H1 (cell line): ENCODE results near the gene KRTAP10-2. TPM values are rescaled to one million over a fixed set of nuclear protein-coding genes. Genes with fewer than 3 reads are reported as not detected.

ENCODE experiments used
- CTCF ChIA-PET: fragments of 300-600 bp; sonication (Branson Sonifier 250); formaldehyde crosslinking; loops from one replicate; lab custom pipeline; 2021; ENCODE audit not compliant: partially characterized antibody; lab: Charles Lee
- POLR2A ChIA-PET: fragments of 300-600 bp; sonication (Branson Sonifier 250); formaldehyde crosslinking; loops from one replicate; lab custom pipeline; 2021; ENCODE audit warnings: inconsistent platforms; ENCODE audit not compliant: partially characterized antibody; lab: Charles Lee
- DNase-seq, 2 experiments: peaks; one replicate each; pipeline versions ENCODE4 v3.0.0 to v3.0.0-alpha.2; 2010 to 2022; ENCODE audit warnings: low spot score in 2 of 2, low read depth in 1 of 2, mixed read lengths in 1 of 2
- FAIRE-seq: peaks from 2 replicates; lab custom pipeline; 2011; peaks lifted over from hg19 to GRCh38; lab: Jason Lieb, UNC
- H2AFZ ChIP-seq: 2 replicates; pipeline ENCODE4 v1.8.1; 2012; ENCODE audit warnings: low read length, inconsistent platforms
- H2AK5ac ChIP-seq: 2 replicates; pipeline ENCODE4 v1.6.1; 2013; ENCODE audit warnings: low read depth, low read length
- H2BK120ac ChIP-seq: replicated peaks from 2 replicates; pipeline ENCODE3; 2013; ENCODE audit warnings: low read depth, low read length, inconsistent platforms
- H2BK12ac ChIP-seq: 2 replicates; pipeline ENCODE4 v1.6.1; 2013; ENCODE audit warnings: low read depth, low read length
- H2BK15ac ChIP-seq: 2 replicates; pipeline ENCODE4 v1.6.1; 2013; ENCODE audit warnings: low read length
- H2BK20ac ChIP-seq: 2 replicates; pipeline ENCODE4 v1.6.1; 2013; ENCODE audit warnings: low read length
- H2BK5ac ChIP-seq: 2 replicates; pipeline ENCODE4 v1.6.1; 2013; ENCODE audit warnings: low read depth, low read length
- H3K14ac ChIP-seq: 2 replicates; pipeline ENCODE4 v1.6.1; 2013; ENCODE audit warnings: inconsistent platforms; ENCODE audit not compliant: insufficient read length
- H3K18ac ChIP-seq: 2 replicates; pipeline ENCODE4 v1.6.1; 2013; ENCODE audit warnings: low read length; ENCODE audit errors: extremely low read depth
- H3K23ac ChIP-seq: 2 replicates; pipeline ENCODE4 v1.6.1; 2013; ENCODE audit warnings: inconsistent platforms; ENCODE audit not compliant: insufficient read length
- H3K23me2 ChIP-seq: 2 replicates; pipeline ENCODE4 v1.6.1; 2013; ENCODE audit warnings: low read depth, low read length
- H3K27ac ChIP-seq: 2 replicates; pipeline ENCODE4 v1.6.1; 2011; ENCODE audit warnings: low read depth, low read length, inconsistent platforms
- H3K27me3 ChIP-seq, 4 experiments: replicated peaks in 1 of 4; 1 replicate in 1 of 4; 2 replicates in 3 of 4; pipeline versions ENCODE4 v1.6.1 to v1.8.1; 2011 to 2013; ENCODE audit warnings: low read length in 3 of 4, mild to moderate bottlenecking in 3 of 4, inconsistent platforms in 2 of 4, mixed read lengths in 2 of 4, moderate library complexity in 1 of 4; ENCODE audit not compliant: control insufficient read depth in 3 of 4, insufficient read depth in 3 of 4; ENCODE audit errors: extremely low read depth in 1 of 4
- H3K36me3 ChIP-seq, 4 experiments: 2 replicates each; pipeline versions ENCODE4 v1.6.1 to v1.8.1; 2011 to 2013; ENCODE audit warnings: mild to moderate bottlenecking in 4 of 4, low read length in 3 of 4, moderate library complexity in 2 of 4, control low read depth in 1 of 4, inconsistent platforms in 1 of 4; ENCODE audit not compliant: insufficient read depth in 4 of 4, control insufficient read depth in 2 of 4
- H3K4ac ChIP-seq: replicated peaks from 2 replicates; pipeline ENCODE3; 2013; ENCODE audit warnings: low read length, low read depth, mixed read lengths, inconsistent platforms; ENCODE audit not compliant: insufficient read length
- H3K4me1 ChIP-seq, 4 experiments: replicated peaks in 1 of 4; 1 replicate in 1 of 4; 2 replicates in 3 of 4; pipeline versions ENCODE4 v1.6.1 to v1.8.1; 2011 to 2013; ENCODE audit warnings: low read length in 3 of 4, inconsistent platforms in 2 of 4, mixed read lengths in 1 of 4; ENCODE audit not compliant: insufficient read depth in 4 of 4, control insufficient read depth in 3 of 4
- H3K4me2 ChIP-seq, 2 experiments: 2 replicates each; pipeline versions ENCODE4 v1.6.1 to v1.8.1; 2011 to 2013; ENCODE audit warnings: low read depth in 2 of 2, low read length in 2 of 2, control low read depth in 1 of 2, inconsistent platforms in 1 of 2, mild to moderate bottlenecking in 1 of 2; ENCODE audit not compliant: insufficient read depth in 1 of 2
- H3K4me3 ChIP-seq, 4 experiments: fragments of 200-600, 300-600 bp in 1 of 4; sonication (generic), shearing (Covaris generic), sonication (Bioruptor Twin) in 1 of 4; 2 replicates each; pipeline versions ENCODE4 v1.5.1 to v1.8.1; 2011 to 2016; ENCODE audit warnings: low read length in 4 of 4, low read depth in 3 of 4, control low read depth in 2 of 4, inconsistent platforms in 2 of 4, mild to moderate bottlenecking in 2 of 4, mixed read lengths in 1 of 4, moderate library complexity in 1 of 4; ENCODE audit not compliant: insufficient read depth in 2 of 4; ENCODE audit errors: extremely low read depth in 1 of 4
- H3K56ac ChIP-seq: replicated peaks from 2 replicates; pipeline ENCODE3; 2013; ENCODE audit warnings: low read depth, mild to moderate bottlenecking, mixed read lengths, low read length, inconsistent platforms; ENCODE audit not compliant: insufficient read length
- H3K79me1 ChIP-seq: 2 replicates; pipeline ENCODE4 v1.6.1; 2013; ENCODE audit warnings: low read depth, low read length, control low read depth
- H3K79me2 ChIP-seq, 2 experiments: 2 replicates each; pipeline versions ENCODE4 v1.6.1 to v1.8.1; 2012 to 2013; ENCODE audit warnings: low read length in 2 of 2, mild to moderate bottlenecking in 2 of 2, inconsistent platforms in 1 of 2; ENCODE audit not compliant: insufficient read depth in 2 of 2, control insufficient read depth in 1 of 2
- H3K9ac ChIP-seq, 4 experiments: replicated peaks in 1 of 4; 1 replicate in 1 of 4; 2 replicates in 3 of 4; pipeline versions ENCODE4 v1.6.1 to v1.8.1; 2011 to 2013; ENCODE audit warnings: low read depth in 3 of 4, low read length in 3 of 4, control low read depth in 2 of 4, mild to moderate bottlenecking in 2 of 4, moderate library complexity in 2 of 4, inconsistent platforms in 1 of 4; ENCODE audit errors: extremely low read depth in 1 of 4
- H3K9me3 ChIP-seq, 2 experiments: 2 replicates each; pipeline versions ENCODE4 v1.6.1 to v1.8.1; 2012 to 2013; ENCODE audit warnings: mild to moderate bottlenecking in 2 of 2, moderate library complexity in 2 of 2, control low read depth in 1 of 2, inconsistent platforms in 1 of 2, low read depth in 1 of 2, low read length in 1 of 2, mixed read lengths in 1 of 2; ENCODE audit not compliant: insufficient read depth in 2 of 2
- H4K20me1 ChIP-seq, 2 experiments: replicated peaks in 1 of 2; 2 replicates each; pipeline versions ENCODE3 to v1.8.1; 2011 to 2013; ENCODE audit warnings: inconsistent platforms in 2 of 2, low read length in 2 of 2, mild to moderate bottlenecking in 1 of 2; ENCODE audit not compliant: insufficient read depth in 2 of 2, control insufficient read depth in 1 of 2
- H4K5ac ChIP-seq: 2 replicates; pipeline ENCODE4 v1.6.1; 2013; ENCODE audit warnings: low read length, low read depth, mixed read lengths, inconsistent platforms; ENCODE audit not compliant: insufficient read length
- H4K8ac ChIP-seq: 2 replicates; pipeline ENCODE4 v1.8.0; 2013; ENCODE audit warnings: mild to moderate bottlenecking, moderate library complexity, low read length, inconsistent platforms; ENCODE audit not compliant: insufficient read depth; ENCODE audit errors: extremely low read depth
- H4K91ac ChIP-seq: replicated peaks from 2 replicates; pipeline ENCODE3; 2013; ENCODE audit warnings: low read length, mixed read lengths, inconsistent platforms; ENCODE audit not compliant: insufficient read length
- JUND ChIP-seq: IDR thresholded peaks from 2 replicates; pipeline ENCODE4 v1.6.1; 2011; ENCODE audit warnings: mild to moderate bottlenecking, improper control_type of control experiment, low read length
- TAF1 ChIP-seq: IDR thresholded peaks from 2 replicates; pipeline ENCODE4 v1.6.1; 2011; ENCODE audit warnings: mild to moderate bottlenecking, low read depth, low read length
- WGBS, 2 experiments: shearing (Covaris generic) in 1 of 2; methylation state at CpG; one replicate each; pipeline versions ENCODE4 v1.1.6 to v1.1.7; 2013 to 2015; ENCODE audit warnings: low lambda C conversion rate in 2 of 2, mixed read lengths in 2 of 2, inconsistent platforms in 1 of 2, low coverage in 1 of 2, missing lambda C conversion rate in 1 of 2; ENCODE audit not compliant: insufficient replicate concordance in 2 of 2, insufficient coverage in 1 of 2, insufficient read length in 1 of 2; ENCODE audit errors: extremely low coverage in 1 of 2, missing lambda C conversion rate in 1 of 2; 5-methylcytosine and 5-hydroxymethylcytosine counted together
- polyA plus RNA-seq, 7 experiments: library from polyadenylated mRNA; depleted of rRNA in 3 of 7; stranded (reverse) in 5 of 7; unstranded in 2 of 7; fragments of >200 nt in 5 of 7; fragments of 200-250 nt in 2 of 7; gene quantifications; 1 replicate in 5 of 7; 2 replicates in 1 of 7; 4 replicates in 1 of 7; pipeline versions ENCODE4 v1.2.1 to v1.2.3, GENCODE V29; 2011 to 2013; ENCODE audit warnings: missing spikeins in 2 of 7, mixed read lengths in 2 of 7
- total RNA-seq: library from RNA; stranded (reverse); fragmentation: NEBNext Ultra II Directional; extraction: Animal tissue kit (Norgen Biotek cat#: 25700); gene quantifications from 2 replicates; pipeline ENCODE4 v1.2.1, GENCODE V29; 2021
- TF ChIP-seq, protein P1 (sequence below): IDR thresholded peaks from 2 replicates; pipeline ENCODE4 v1.6.1; 2011; ENCODE audit warnings: low read length, improper control_type of control experiment

KRTAP10-2 gene
- total and polyA plus RNA-seq, 2 of the 8 experiments (the other 6 are each of a cell fraction or from before 2014, with no cell fraction given), result 0.11 TPM; not detected in 1

DNA sequence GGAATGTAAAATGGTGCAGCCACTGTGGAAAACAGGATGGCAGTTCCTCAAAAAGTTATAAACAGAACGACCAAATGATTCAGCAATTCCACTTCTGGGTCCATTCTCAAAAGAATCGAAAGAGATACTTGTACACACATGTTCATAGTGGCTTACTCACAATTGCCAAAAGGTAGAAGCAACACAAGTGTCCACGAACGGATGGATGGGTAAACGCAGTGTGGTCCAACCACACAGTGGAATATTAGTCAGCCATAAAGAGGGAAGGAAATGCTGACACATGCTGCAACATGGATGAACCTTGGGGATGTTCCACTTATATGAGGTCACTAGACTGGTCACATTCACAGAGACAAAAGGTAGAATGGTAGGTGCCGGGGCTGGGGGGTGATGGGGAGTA, 16.6 kb downstream of the KRTAP10-2 start:
- Histone ChIP-seq H2BK15ac (no peak overlapping the region), H2AFZ (no peak overlapping the region), H3K56ac (no peak overlapping the region), H2BK5ac (no peak overlapping the region), H3K4ac (no peak overlapping the region), H3K9me3 (no peaks in the 10 kb centered on the region), H3K23ac (no peak overlapping the region), H3K23me2 (peaks cover 4% of the 10 kb centered on the region; the same call in 1 of the 2 replicates), H4K8ac (no peak overlapping the region), H3K14ac (no peak overlapping the region), H2BK120ac (no peak overlapping the region), H4K91ac (no peak overlapping the region), H3K4me2 (no peak overlapping the region), H2BK20ac (no peak overlapping the region), H3K4me1 (peaks cover 0 to 3% (median 0%) of the 10 kb centered on the region in 4 experiments; a peak in 1 of 7 replicates), H2BK12ac (no peak overlapping the region), H3K4me3 (no peak overlapping the region), H4K20me1 (peaks cover 0 to 2% of the 10 kb centered on the region in 2 experiments), H2AK5ac (no peak overlapping the region), H4K5ac (no peak overlapping the region), H3K9ac (no peak overlapping the region), H3K79me1 (no peaks in the 10 kb centered on the region), H3K18ac (no peak overlapping the region), H3K27ac (no peak overlapping the region), H3K79me2 (no peaks in the 10 kb centered on the region), H3K27me3 (no peaks in the 10 kb centered on the region), H3K36me3 (no peaks in the 10 kb centered on the region)
- no peak for FAIRE-seq
- CTCF ChIA-PET, result no interaction called here
- 88% methylated on average over 6 of the region's 6 CpGs; no CpG with 5 or more reads in 1 of the 2 experiments for WGBS, 2 experiments
- POLR2A ChIA-PET, result no interaction called here
- no peak for DNase-seq
- no peak for TF ChIP-seq TAF1
- TF ChIP-seq JUND, result no peak
- TF ChIP-seq, protein P1, sequence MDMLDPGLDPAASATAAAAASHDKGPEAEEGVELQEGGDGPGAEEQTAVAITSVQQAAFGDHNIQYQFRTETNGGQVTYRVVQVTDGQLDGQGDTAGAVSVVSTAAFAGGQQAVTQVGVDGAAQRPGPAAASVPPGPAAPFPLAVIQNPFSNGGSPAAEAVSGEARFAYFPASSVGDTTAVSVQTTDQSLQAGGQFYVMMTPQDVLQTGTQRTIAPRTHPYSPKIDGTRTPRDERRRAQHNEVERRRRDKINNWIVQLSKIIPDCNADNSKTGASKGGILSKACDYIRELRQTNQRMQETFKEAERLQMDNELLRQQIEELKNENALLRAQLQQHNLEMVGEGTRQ, result no peak
